NCI-H1417 treated with DMSO at 0.1 percent for 48 hours (cell line): ENCODE results near the gene NFKBIB.

Experiments
- DNase-seq: peaks from one replicate; lab custom pipeline; 2025; lab: John Stamatoyannopoulos, UW

NFKBIB gene

DNA sequence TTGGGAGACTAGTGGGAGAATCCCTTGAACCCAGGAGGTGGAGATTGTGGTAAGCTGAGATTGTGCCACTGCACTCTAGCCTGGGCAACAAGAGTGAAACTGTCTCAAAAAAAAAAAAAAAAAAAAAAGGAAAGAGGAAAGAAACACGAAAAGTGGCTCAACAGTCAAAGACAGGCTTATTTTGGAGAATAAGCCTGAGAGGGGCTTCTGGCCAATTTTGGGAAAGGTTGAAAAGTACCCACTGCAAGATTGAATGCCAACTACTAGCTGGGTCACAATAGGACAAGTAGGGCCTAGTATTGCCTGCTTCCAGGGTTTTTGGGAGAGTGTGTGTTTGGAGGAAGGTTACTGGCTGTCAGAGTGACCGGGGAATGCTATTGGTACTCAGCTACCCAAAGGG is 58.5 kb downstream of the NFKBIB start:
- no peak for DNase-seq
